K562 (cell line): Measurements from ENCODE around the gene CRYGA. TPM values are rescaled to one million over a fixed set of nuclear protein-coding genes. Genes with fewer than 3 reads are reported as not detected.

Experiments used
- BACH1 ChIP-seq: fragments of 200-800 bp; sonication (Bioruptor generic); IDR thresholded peaks from 2 replicates; pipeline ENCODE4 v1.6.1; 2016; ENCODE audit warnings: missing genetic modification characterization, missing compliant biosample characterization
- BCL6 ChIP-seq: fragments of 250-450 bp; sonication (Bioruptor Pico); IDR thresholded peaks from 2 replicates; pipeline ENCODE4 v1.4.0; 2020
- BCOR ChIP-seq: fragments of 450-650 bp; IDR thresholded peaks from 2 replicates; pipeline ENCODE4 v1.6.1; 2016
- C11orf30 ChIP-seq: fragments of 450-650 bp; IDR thresholded peaks from 2 replicates; pipeline ENCODE4 v1.6.1; 2016; ENCODE audit warnings: low read depth, mild to moderate bottlenecking
- EP400 ChIP-seq: fragments of 450-650 bp; IDR thresholded peaks from 2 replicates; pipeline ENCODE4 v1.6.1; 2017; ENCODE audit warnings: antibody characterized with exemption, mild to moderate bottlenecking, moderate library complexity
- EZH2 ChIP-seq: IDR thresholded peaks from 2 replicates; pipeline ENCODE4 v1.6.1; 2012; ENCODE audit warnings: low read depth, mild to moderate bottlenecking, inconsistent platforms, low read length, borderline replicate concordance
- FOSL1 ChIP-seq: fragments of 200-800 bp; sonication (Bioruptor generic); conservative IDR thresholded peaks from 2 replicates; pipeline ENCODE4 v1.6.1; 2016; ENCODE audit warnings: missing genetic modification characterization, missing compliant biosample characterization
- FOXA3 ChIP-seq, 2 experiments: fragments of 450-650 bp in 1 of 2; sonication (generic) in 1 of 2; formaldehyde crosslinking; IDR thresholded peaks in 1 of 2; conservative IDR thresholded peaks in 1 of 2; 2 replicates each; pipeline versions ENCODE4 v1.4.0 to v1.8.0; 2020 to 2022; ENCODE audit warnings: mild to moderate bottlenecking in 2 of 2, missing genetic modification reagents in 1 of 2
- HDGF ChIP-seq: fragments of 450-650 bp; IDR thresholded peaks from 2 replicates; pipeline ENCODE4 v1.6.1; 2016
- HLTF ChIP-seq: fragments of 450-650 bp; IDR thresholded peaks from 2 replicates; pipeline ENCODE4 v1.6.1; 2016
- IRF2 ChIP-seq: sonication (generic); formaldehyde crosslinking; IDR thresholded peaks from 2 replicates; pipeline ENCODE4 v1.8.1; 2022; ENCODE audit warnings: mild to moderate bottlenecking, missing genetic modification reagents
- KAT7 ChIP-seq: sonication (generic); formaldehyde crosslinking; IDR thresholded peaks from 2 replicates; pipeline ENCODE4 v1.8.0; 2022; ENCODE audit warnings: missing genetic modification reagents, mild to moderate bottlenecking, borderline replicate concordance
- KLF1 ChIP-seq: fragments of 450-650 bp; IDR thresholded peaks from 2 replicates; pipeline ENCODE4 v1.6.1; 2016; ENCODE audit warnings: missing genetic modification characterization, missing compliant biosample characterization
- MCM3 ChIP-seq: fragments of 450-650 bp; IDR thresholded peaks from 2 replicates; pipeline ENCODE4 v1.6.1; 2016
- POLR2AphosphoS5 ChIP-seq: IDR thresholded peaks from 2 replicates; pipeline ENCODE4 v1.6.1; 2011; ENCODE audit warnings: mild to moderate bottlenecking, low read depth, low read length, moderate library complexity; ENCODE audit not compliant: control insufficient read depth, insufficient read depth
- POLR3A ChIP-seq: IDR thresholded peaks from 2 replicates; pipeline ENCODE4 v1.6.1; 2011; ENCODE audit warnings: borderline replicate concordance, mild to moderate bottlenecking, moderate library complexity; ENCODE audit not compliant: insufficient read length, insufficient read depth; ENCODE audit errors: extremely low read depth
- RNF219 ChIP-seq: fragments of 250-450 bp; sonication (Bioruptor Pico); IDR thresholded peaks from 2 replicates; pipeline ENCODE4 v1.5.0; 2022; ENCODE audit warnings: mild to moderate bottlenecking
- TCF7 ChIP-seq: sonication (generic); IDR thresholded peaks from 2 replicates; pipeline ENCODE4 v1.6.1; 2016; ENCODE audit warnings: antibody characterized with exemption, borderline replicate concordance
- TCF7L2 ChIP-seq: fragments of 150-350 bp; IDR thresholded peaks from 2 replicates; pipeline ENCODE4 v1.6.1; 2016; ENCODE audit warnings: low read depth, mild to moderate bottlenecking, low read length, moderate library complexity
- TSHZ1 ChIP-seq: fragments of 250-450 bp; sonication (Bioruptor Pico); IDR thresholded peaks from 2 replicates; pipeline ENCODE4 v1.4.0; 2020; ENCODE audit warnings: mild to moderate bottlenecking, moderate library complexity
- ZBTB2 ChIP-seq: fragments of 450-650 bp; IDR thresholded peaks from 2 replicates; pipeline ENCODE4 v1.6.1; 2016; ENCODE audit warnings: antibody characterized with exemption
- ZC3H11A ChIP-seq: IDR thresholded peaks from 2 replicates; pipeline ENCODE4 v1.6.1; 2012; ENCODE audit warnings: low read depth, low read length, improper control_type of control experiment
- ZNF140 ChIP-seq: fragments of 250-450 bp; sonication (Bioruptor Pico); IDR thresholded peaks from 2 replicates; pipeline ENCODE4 v1.8.0; 2021; ENCODE audit warnings: moderate library complexity, mild to moderate bottlenecking, inconsistent platforms
- ZNF175 ChIP-seq: fragments of 200-800 bp; sonication (Bioruptor generic); IDR thresholded peaks from 2 replicates; pipeline ENCODE4 v1.6.1; 2016; ENCODE audit warnings: low read depth, mild to moderate bottlenecking, missing genetic modification characterization, missing compliant biosample characterization
- ZNF232 ChIP-seq: sonication (generic); formaldehyde crosslinking; IDR thresholded peaks from 2 replicates; pipeline ENCODE4 v1.8.0; 2022; ENCODE audit warnings: mild to moderate bottlenecking, missing genetic modification reagents
- ZNF316 ChIP-seq: fragments of 450-650 bp; IDR thresholded peaks from 2 replicates; pipeline ENCODE4 v1.6.1; 2016
- polyA plus RNA-seq, 8 experiments: library from polyadenylated mRNA; depleted of rRNA in 4 of 8; stranded (reverse) in 5 of 8; unstranded in 3 of 8; fragments of >200 nt; fragmentation: Nextera tagmentation in 2 of 8; fragmentation: Illumina TruSeq in 1 of 8; extraction: Ambion mirVana in 2 of 8; extraction: Trizol in 1 of 8; gene quantifications; 2 replicates each; pipeline versions ENCODE4 v1.2.1 to v1.2.3, GENCODE V29; 2011 to 2014; ENCODE audit warnings: inconsistent platforms in 1 of 8, missing spikeins in 1 of 8
- total RNA-seq, 7 experiments: library from RNA; depleted of rRNA in 6 of 7; stranded (reverse); fragments of >200 nt in 6 of 7; fragmentation: Illumina TruSeq in 2 of 7; extraction: Trizol in 2 of 7; gene quantifications; 2 replicates each; pipeline versions ENCODE4 v1.2.1 to v1.2.3, GENCODE V29; 2011 to 2021; ENCODE audit warnings: low replicate concordance in 1 of 7

The CRYGA gene
- total and polyA plus RNA-seq, 9 of the 15 experiments (the other 6 are each of a cell fraction or from before 2014, with no cell fraction given): not detected

GRCh38 chr2:208172125-208172524, 8.7 kb upstream of the CRYGA start (continued):
- TF ChIP-seq C11orf30 (peak; percentile 65), ZNF175 (CRISPR knock-in tag) (no peak), TCF7L2 (no peak), RNF219 (CRISPR knock-in tag) (no peak), BCL6 (CRISPR knock-in tag) (no peak), MCM3 (no peak), BCOR (no peak; the same call in 1 of the 2 replicates), TSHZ1 (CRISPR knock-in tag) (no peak), HDGF (no peak), POLR2AphosphoS5 (no peak), ZNF232 (CRISPR knock-in tag) (no peak), HLTF (no peak), BACH1 (tag) (no peak), ZNF316 (peak; percentile 54), FOXA3 (CRISPR knock-in tag; conservative IDR thresholded peaks at IDR 0.05 in 1 of 2, IDR thresholded peaks at IDR 0.05 in 1 of 2) (no peak), FOSL1 (no peak), ZNF140 (CRISPR knock-in tag) (no peak), EP400 (0 out of 2 replicates have a peak, but pooled peaks have one; percentile 36), TCF7 (no peak), EZH2 (no peak), IRF2 (CRISPR knock-in tag) (no peak), POLR3A (no peak), ZC3H11A (no peak), ZBTB2 (no peak), KLF1 (tag) (no peak), KAT7 (no peak)
